ENCODE data around the gene ATP6V1E1. TPM values are rescaled to one million over a fixed set of nuclear protein-coding genes. Genes with fewer than 3 reads are reported as not detected.
A peak's percentile ranks its signal among the peaks of the same experiment; 100 is the strongest.

Gene ATP6V1E1
- total and polyA plus RNA-seq, 9 of the 15 experiments (the other 6 are each of a cell fraction or from before 2014, with no cell fraction given): 122 to 249 (median 179) TPM

GRCh38 chr22:17638432-17639246, 10.1 kb upstream of the ATP6V1E1 start, which contains the start of gene BCL2L13 (continued):
- TF ChIP-seq, protein P1, sequence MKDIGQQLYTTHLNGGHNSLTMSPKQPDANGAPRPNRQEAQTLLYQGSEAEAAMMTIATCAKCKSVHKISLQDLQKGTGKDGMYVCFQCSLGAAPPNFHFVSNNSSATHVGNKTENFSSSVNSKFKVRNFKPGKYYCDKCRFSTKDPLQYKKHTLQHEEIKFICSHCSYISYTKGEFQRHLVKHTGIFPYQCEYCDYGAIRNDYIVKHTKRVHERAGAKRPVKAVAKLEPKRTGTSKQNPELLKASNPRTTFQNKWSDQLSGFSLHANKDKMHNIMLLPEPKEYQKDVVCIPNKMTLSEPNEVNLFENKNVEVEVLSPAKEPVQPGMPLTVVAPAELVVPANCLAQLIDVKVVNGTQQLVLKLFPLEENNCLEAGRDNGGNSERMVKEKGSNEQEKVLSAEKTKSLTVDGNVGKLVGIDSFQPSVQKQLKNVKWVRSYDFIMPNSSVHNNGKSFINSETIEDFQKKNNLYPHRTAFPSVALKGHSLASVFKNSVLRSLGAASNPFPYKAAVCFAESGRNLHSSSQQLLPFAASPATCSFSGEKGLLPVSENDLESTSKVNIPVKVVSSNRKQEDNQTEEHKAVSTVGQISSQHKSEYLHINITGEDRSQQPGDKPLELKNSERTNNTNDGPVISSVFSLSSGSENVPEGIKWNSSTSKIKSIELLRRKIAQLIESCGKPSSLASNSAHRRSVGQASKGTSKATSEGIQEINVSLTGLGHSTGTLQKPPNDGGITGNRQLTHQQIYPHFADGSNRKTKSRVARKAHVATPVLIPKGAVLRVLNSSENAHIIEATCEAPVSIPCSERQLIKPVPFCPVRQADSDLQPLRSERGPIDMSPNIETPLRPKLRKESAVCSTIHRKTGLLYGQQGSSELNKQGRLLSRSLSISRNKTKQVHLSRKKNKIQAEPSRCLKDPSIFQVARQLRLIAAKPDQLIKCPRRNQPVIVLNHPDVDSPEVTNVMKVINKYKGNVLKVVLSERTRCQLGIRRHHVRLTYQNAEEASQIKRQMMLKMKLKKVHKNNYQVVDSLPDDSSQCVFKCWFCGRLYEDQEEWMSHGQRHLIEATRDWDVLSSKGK (CRISPR knock-in tag; IDR thresholded peaks at IDR 0.05): no peak
- TF ChIP-seq, protein P2, sequence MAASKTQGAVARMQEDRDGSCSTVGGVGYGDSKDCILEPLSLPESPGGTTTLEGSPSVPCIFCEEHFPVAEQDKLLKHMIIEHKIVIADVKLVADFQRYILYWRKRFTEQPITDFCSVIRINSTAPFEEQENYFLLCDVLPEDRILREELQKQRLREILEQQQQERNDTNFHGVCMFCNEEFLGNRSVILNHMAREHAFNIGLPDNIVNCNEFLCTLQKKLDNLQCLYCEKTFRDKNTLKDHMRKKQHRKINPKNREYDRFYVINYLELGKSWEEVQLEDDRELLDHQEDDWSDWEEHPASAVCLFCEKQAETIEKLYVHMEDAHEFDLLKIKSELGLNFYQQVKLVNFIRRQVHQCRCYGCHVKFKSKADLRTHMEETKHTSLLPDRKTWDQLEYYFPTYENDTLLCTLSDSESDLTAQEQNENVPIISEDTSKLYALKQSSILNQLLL (CRISPR knock-in tag; IDR thresholded peaks at IDR 0.05; ENCODE audit: borderline replicate concordance): no peak
- TF ChIP-seq RBM14 (IDR thresholded peaks at IDR 0.05; ENCODE audit: borderline replicate concordance, insufficient read depth, low read depth, low read length): peak; percentile 98; the same call in 1 of the 2 replicates
- no peak; the same call in 1 of the 2 replicates for TF ChIP-seq KAT7 (CRISPR knock-in tag; IDR thresholded peaks at IDR 0.05; ENCODE audit: borderline replicate concordance)
- TF ChIP-seq ZNF77 (CRISPR knock-in tag; IDR thresholded peaks at IDR 0.05): no peak
- TF ChIP-seq ZNF717 (CRISPR knock-in tag; IDR thresholded peaks at IDR 0.05): peak; percentile 64; the same call in 1 of the 2 replicates
- no peak; the same call in 1 of the 2 replicates for TF ChIP-seq ZNF24 (IDR thresholded peaks at IDR 0.05)
- peak; percentile 64; the same call in 1 of the 2 replicates for TF ChIP-seq ILF3 (IDR thresholded peaks at IDR 0.05; ENCODE audit: borderline replicate concordance)
- no peak for TF ChIP-seq ELK1 (CRISPR knock-in tag; IDR thresholded peaks at IDR 0.05)
- 0 out of 2 replicates have a peak, but pooled peaks have one; percentile 36 for TF ChIP-seq ZNF175 (CRISPR knock-in tag; IDR thresholded peaks at IDR 0.05; ENCODE audit: low read depth)
- TF ChIP-seq TSC22D4 (tag; IDR thresholded peaks at IDR 0.05): no peak
- peak; percentile 84 for TF ChIP-seq RB1 (IDR thresholded peaks at IDR 0.05; ENCODE audit: low read depth)
- TF ChIP-seq, protein P3, sequence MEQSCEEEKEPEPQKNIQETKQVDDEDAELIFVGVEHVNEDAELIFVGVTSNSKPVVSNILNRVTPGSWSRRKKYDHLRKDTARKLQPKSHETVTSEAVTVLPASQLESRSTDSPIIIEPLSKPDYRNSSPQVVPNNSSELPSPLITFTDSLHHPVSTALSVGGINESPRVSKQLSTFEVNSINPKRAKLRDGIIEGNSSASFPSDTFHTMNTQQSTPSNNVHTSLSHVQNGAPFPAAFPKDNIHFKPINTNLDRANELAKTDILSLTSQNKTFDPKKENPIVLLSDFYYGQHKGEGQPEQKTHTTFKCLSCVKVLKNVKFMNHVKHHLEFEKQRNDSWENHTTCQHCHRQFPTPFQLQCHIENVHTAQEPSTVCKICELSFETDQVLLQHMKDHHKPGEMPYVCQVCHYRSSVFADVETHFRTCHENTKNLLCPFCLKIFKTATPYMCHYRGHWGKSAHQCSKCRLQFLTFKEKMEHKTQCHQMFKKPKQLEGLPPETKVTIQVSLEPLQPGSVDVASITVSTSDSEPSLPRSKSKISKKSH (CRISPR knock-in tag; IDR thresholded peaks at IDR 0.05): no peak
- TF ChIP-seq ELF1 (tag; IDR thresholded peaks at IDR 0.05): peak; percentile 86
- TF ChIP-seq SRSF7 (optimal IDR thresholded peaks at IDR 0.05; ENCODE audit: low read depth, low read length): no peak
- TF ChIP-seq ZNF316 (IDR thresholded peaks at IDR 0.05): no peak
- TF ChIP-seq TCF3 (CRISPR knock-in tag; IDR thresholded peaks at IDR 0.05): peak; percentile 64
- peak; percentile 50; the same call in 1 of the 2 replicates for TF ChIP-seq ZBTB43 (CRISPR knock-in tag; IDR thresholded peaks at IDR 0.05)
- 0 out of 2 replicates have a peak, but pooled peaks have one; percentile 41 for TF ChIP-seq HIVEP1 (CRISPR knock-in tag; IDR thresholded peaks at IDR 0.05)
